Thoracic aorta (tissue), 2 donors: Measurements from ENCODE around the gene MICAL2. TPM values are rescaled to one million over a fixed set of nuclear protein-coding genes. Genes with fewer than 3 reads are reported as not detected.

Source experiments
- ATAC-seq: fragments of 150-250 bp; one replicate; pipeline ENCODE4 v1.8.0; 2017; ENCODE audit warnings: low read depth; ENCODE audit not compliant: insufficient number of reproducible peaks, low FRiP score
- DNase-seq: peaks from one replicate; pipeline ENCODE4 v3.0.0-alpha.2; 2020; ENCODE audit warnings: low spot score
- H3K27ac ChIP-seq, 2 donors: fragments of 200-600 bp; sonication (generic); 1 replicate in 1 of 2; 2 replicates in 1 of 2; pipeline ENCODE4 v1.5.1; 2016; ENCODE audit warnings: mild to moderate bottlenecking in 2 of 2, moderate library complexity in 2 of 2
- H3K27me3 ChIP-seq: fragments of 200-600 bp; sonication (generic); replicated peaks from 2 replicates; pipeline ENCODE4 v1.6.0; 2016; ENCODE audit warnings: mild to moderate bottlenecking; ENCODE audit not compliant: insufficient read depth
- H3K36me3 ChIP-seq: fragments of 200-600 bp; sonication (generic); one replicate; pipeline ENCODE4 v1.5.1; 2016
- H3K4me1 ChIP-seq, 2 donors: fragments of 200-600 bp; sonication (generic); 1 replicate in 1 of 2; 2 replicates in 1 of 2; pipeline versions ENCODE4 v1.5.1 to v1.6.0; 2016; ENCODE audit warnings: low read depth in 2 of 2, mild to moderate bottlenecking in 1 of 2; ENCODE audit not compliant: control insufficient read depth in 1 of 2
- H3K4me3 ChIP-seq: fragments of 200-600 bp; sonication (generic); 2 replicates; pipeline ENCODE4 v1.5.1; 2016; ENCODE audit warnings: mild to moderate bottlenecking
- H3K9me3 ChIP-seq: fragments of 200-600 bp; sonication (generic); 2 replicates; pipeline ENCODE4 v1.5.1; 2016
- CTCF ChIP-seq: fragments of 200-600 bp; sonication (generic); IDR thresholded peaks from one replicate; pipeline ENCODE4 v1.5.1; 2019; ENCODE audit warnings: antibody characterized with exemption
- total RNA-seq, 2 donors: library from RNA; depleted of rRNA; stranded (reverse); fragments of >200 nt; gene quantifications; one replicate each; pipeline versions ENCODE4 v1.1.0 to v1.2.3, GENCODE V29; 2016

Gene MICAL2
- total RNA-seq, 2 donors from 2014 or later, result 791 to 989 TPM

- no peak for TF ChIP-seq CTCF
- H3K36me3 ChIP-seq, result peaks cover 8% of the 10 kb centered on the region
- DNase-seq (no peak), ATAC-seq (no peak)
- H3K9me3 ChIP-seq, result no peaks in the 10 kb centered on the region
- peaks cover 72 to 94% of the 10 kb centered on the region in 2 donors for H3K4me1 ChIP-seq
- no peaks in the 10 kb centered on the region for H3K27me3 ChIP-seq
- H3K4me3 ChIP-seq, result no peak overlapping the region
- H3K27ac ChIP-seq, result peak overlapping the region; percentile 6 to 94
Observed at GRCh38 chr11:12133547-12134235, 23.3 kb downstream of the MICAL2 start.

- no peak for DNase-seq
- Histone ChIP-seq H3K36me3 (peaks cover 5% of the 10 kb centered on the region), H3K4me3 (no peak overlapping the region), H3K27me3 (no peaks in the 10 kb centered on the region), H3K4me1 (peaks cover 76 to 96% of the 10 kb centered on the region in 2 donors), H3K9me3 (no peaks in the 10 kb centered on the region), H3K27ac (peak overlapping the region; percentile 94 to 95)
- no peak for TF ChIP-seq CTCF
- ATAC-seq, result no peak
Observed at GRCh38 chr11:12134236-12134585, 23.8 kb downstream of the MICAL2 start.

GRCh38 chr11:12135185-12135584 lies 24.8 kb downstream of the MICAL2 start:
- Histone ChIP-seq H3K4me1 (peaks cover 82 to 96% of the 10 kb centered on the region in 2 donors), H3K27me3 (no peaks in the 10 kb centered on the region), H3K9me3 (no peaks in the 10 kb centered on the region), H3K4me3 (no peak overlapping the region), H3K36me3 (peaks cover 4% of the 10 kb centered on the region), H3K27ac (peak overlapping the region; percentile 94 to 95)
- TF ChIP-seq CTCF, result no peak
- no peak for ATAC-seq
- no peak for DNase-seq

GRCh38 chr11:12137005-12137690 lies 26.8 kb downstream of the MICAL2 start:
- Histone ChIP-seq H3K27ac (peak overlapping the region; percentile 94 to 95), H3K9me3 (no peaks in the 10 kb centered on the region), H3K4me1 (peaks cover 85 to 100% of the 10 kb centered on the region in 2 donors), H3K27me3 (no peaks in the 10 kb centered on the region), H3K36me3 (peaks cover 7% of the 10 kb centered on the region), H3K4me3 (peak overlapping the region; percentile 2)
- no peak for TF ChIP-seq CTCF
- ATAC-seq (no peak), DNase-seq (no peak)

GRCh38 chr11:12137938-12138731 lies 27.7 kb downstream of the MICAL2 start:
- peak overlapping the region; percentile 94 to 95 for H3K27ac ChIP-seq
- no peaks in the 10 kb centered on the region for H3K9me3 ChIP-seq
- peaks cover 12% of the 10 kb centered on the region for H3K36me3 ChIP-seq
- DNase-seq (peak; percentile 65), ATAC-seq (peak; percentile 15)
- no peak overlapping the region for H3K4me3 ChIP-seq
- no peaks in the 10 kb centered on the region for H3K27me3 ChIP-seq
- TF ChIP-seq CTCF, result no peak
- H3K4me1 ChIP-seq, result peaks cover 85 to 100% of the 10 kb centered on the region in 2 donors
